Right renal pelvis (tissue), 4 donors: ENCODE data around the gene ACY1. TPM values are rescaled to one million over a fixed set of nuclear protein-coding genes. Genes with fewer than 3 reads are reported as not detected.

ENCODE experiments used
- DNase-seq, 4 donors: peaks; one replicate each; pipeline ENCODE4 v3.0.0-alpha.2; 2013; ENCODE audit warnings: low read depth in 4 of 4, low spot score in 3 of 4, missing footprints in 1 of 4
- polyA plus RNA-seq, 4 donors: library from polyadenylated mRNA; unstranded; fragments of 120-200 nt; gene quantifications; one replicate each; pipeline ENCODE4 v1.2.1, GENCODE V29; 2013; ENCODE audit not compliant: insufficient read length in 4 of 4

The ACY1 gene
- polyA plus RNA-seq, 4 donors, result 102 to 142 (median 115) TPM

- no peak for DNase-seq
Observed at GRCh38 chr3:51962854-51963530, 20.3 kb upstream of the ACY1 start.

DNA sequence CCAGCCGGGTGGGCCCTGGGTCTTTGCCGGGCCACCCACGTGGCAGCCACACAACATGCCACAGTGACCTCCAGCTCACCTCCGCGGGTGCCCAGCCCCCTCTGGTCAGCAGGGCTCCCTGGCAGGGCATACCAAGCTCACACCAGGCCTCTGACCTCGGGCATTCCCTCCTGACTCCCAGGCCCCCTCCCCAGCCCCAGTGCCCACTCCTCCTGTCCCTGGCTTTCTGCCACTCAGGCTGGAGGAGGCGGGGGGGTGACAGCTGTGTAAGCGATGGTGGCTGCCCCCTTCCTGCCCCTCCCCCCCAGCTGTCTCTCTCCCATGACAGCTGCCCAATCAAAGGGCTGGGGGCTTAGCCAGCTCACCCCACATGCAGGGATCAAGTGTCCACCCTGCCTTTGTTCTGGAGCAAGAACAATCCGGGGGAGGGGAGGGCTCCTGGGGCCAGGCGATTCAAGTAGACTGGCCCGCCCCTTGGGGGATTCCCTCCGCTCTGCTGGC lies 19.3 kb upstream of the ACY1 start:
- peak in 1 of 4 donors; percentile 23 for DNase-seq

DNA sequence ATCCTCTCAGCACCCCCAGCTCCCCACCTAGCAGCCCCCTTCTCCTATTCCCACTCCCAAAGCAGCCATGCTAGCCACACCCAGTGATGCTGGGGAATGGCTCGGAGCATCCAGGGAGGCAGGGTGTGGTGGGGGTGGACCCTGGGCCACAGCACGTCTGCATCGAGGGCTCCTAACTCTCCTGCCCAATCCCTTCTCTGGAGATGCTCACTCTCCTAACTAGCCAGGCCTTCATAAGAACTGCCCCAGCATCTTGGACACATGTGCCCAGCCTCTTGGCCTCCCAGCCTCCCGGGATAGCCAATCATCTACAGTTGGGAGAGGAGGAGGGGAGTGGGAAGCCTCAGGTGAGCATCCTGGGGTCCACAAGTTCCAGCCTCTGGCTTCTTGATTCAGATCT lies 18.8 kb upstream of the ACY1 start:
- no peak for DNase-seq

DNA sequence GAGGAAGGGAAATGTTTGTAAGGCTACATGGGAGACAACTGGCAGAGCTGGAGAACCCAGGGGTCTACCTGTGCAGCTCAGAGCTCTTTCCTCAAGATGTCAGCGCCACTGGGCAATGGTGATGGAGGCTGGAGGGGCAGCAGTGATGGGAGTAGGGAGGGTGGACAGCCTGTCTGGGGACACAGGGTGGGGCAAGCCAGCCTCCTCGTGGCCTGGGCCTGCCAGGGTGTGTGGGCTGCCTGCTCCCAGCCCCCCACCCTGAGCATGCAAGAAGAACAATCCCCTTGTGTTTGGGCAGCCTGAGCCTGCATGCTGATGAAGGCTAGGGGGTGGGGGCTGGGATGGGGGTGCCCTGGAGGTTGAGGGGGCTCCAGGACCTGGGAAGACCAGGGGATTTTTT lies 17.3 kb upstream of the ACY1 start:
- DNase-seq, result no peak

DNA sequence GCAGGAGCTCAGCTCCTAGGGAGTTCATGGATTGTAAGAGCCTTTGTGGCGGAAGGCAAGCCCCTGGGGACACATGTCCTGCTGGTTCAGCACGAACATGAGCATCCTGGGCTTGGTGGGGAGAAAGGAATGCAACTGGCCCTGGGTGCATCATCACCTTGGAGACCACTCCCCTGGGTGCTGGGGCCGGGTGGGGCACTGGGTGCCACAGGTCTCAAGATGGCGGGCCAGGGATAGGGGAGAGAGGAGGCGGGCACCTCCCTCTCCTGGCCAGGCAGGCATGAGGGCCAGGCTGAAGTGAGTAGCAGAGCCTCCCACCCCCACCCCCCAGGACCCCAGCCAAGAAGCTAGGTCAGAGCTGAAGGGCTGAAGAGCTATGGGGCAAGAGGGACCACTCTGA lies 16.8 kb upstream of the ACY1 start:
- no peak for DNase-seq

DNA sequence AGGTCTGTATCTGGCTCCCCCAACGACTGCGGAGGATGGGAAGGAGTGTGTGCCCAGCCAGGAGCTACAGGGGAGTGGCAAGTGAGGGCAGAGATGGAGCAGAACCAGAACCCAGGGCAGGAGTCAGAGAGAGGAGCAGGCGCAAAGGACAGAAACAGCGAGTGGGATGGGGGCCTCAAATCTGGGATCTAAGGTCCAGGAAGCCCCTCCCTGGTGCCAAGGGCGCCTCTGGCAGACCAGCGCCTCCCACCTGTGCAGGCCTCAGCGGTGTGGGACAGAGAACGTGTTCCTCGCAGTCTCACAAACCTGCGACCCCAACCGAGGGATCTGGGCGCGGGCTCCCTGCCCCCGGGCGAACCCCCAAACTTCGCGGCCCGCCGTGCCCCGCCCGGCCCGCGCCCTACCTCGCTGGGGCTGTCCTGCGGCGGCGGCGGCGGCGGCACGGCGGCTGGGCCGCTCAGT lies 16.4 kb upstream of the ACY1 start:
- DNase-seq, result no peak

GRCh38 chr3:51967384-51968169 lies 15.8 kb upstream of the ACY1 start, which contains the start of gene PCBP4:
Gene PCBP4, minus strand, starts transcription at chr3:51967454. Its CDS starts 6,214 bp downstream, at chr3:51961240.
- DNase-seq, result peak in 1 of 4 donors; percentile 38

- no peak for DNase-seq
Observed at GRCh38 chr3:51968170-51968775, 15.1 kb upstream of the ACY1 start.

GRCh38 chr3:51968883-51969678 lies 14.3 kb upstream of the ACY1 start:
- no peak for DNase-seq

GRCh38 chr3:51969841-51970240 lies 13.5 kb upstream of the ACY1 start:
- DNase-seq, result no peak

DNA sequence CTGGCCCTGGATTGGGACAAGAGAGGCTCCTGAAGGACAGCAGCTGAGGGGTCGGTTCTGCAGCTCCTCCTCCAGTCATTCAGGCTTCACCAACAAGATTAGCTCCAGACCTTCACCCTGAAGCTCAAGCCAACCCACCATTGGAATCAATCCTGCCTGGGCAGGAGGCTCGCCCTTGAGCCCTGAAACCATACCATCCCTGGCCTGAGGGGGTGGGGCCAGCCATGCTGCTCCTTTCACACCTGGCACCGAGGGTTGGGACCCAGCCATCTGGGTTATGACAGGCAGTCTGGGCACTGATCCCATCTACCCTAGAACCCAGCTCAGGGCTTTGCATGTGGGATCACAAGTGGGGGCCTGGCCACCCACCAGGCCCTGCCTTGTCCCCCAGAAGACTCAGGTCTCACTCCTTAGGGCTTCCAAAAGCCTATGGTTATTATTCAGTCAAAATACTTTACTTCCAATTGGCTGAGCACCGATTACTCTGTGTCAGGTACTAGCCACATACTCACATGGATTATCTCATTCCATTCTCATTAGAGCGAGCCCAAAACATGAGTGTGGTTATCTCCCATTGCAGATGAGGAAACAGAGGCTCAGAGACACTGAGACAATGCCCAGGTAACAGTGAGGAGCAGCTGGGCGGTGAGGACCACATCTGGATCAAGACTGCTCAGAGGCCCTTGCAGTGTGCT lies 12.6 kb upstream of the ACY1 start:
- no peak for DNase-seq

DNA sequence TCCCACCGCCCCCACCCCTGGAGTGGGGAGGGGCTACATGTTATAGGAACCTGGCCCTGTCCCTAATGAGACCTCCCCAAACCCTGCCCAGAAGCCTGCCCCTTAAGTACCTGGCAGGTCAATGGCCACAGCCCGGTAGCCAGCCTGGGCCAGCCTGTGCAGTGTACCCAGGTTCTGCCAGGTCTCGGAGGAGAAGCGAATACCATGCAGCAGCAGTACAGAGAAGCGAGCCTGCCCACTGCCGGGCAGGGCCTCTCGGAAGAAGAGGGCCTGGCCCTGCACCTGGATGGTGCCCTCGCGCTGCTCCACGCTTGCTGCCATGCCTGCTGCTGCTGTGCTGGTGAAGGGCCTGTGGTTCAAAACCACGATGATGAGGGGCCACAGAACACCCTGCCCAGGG lies 12.0 kb upstream of the ACY1 start:
- no peak for DNase-seq

DNA sequence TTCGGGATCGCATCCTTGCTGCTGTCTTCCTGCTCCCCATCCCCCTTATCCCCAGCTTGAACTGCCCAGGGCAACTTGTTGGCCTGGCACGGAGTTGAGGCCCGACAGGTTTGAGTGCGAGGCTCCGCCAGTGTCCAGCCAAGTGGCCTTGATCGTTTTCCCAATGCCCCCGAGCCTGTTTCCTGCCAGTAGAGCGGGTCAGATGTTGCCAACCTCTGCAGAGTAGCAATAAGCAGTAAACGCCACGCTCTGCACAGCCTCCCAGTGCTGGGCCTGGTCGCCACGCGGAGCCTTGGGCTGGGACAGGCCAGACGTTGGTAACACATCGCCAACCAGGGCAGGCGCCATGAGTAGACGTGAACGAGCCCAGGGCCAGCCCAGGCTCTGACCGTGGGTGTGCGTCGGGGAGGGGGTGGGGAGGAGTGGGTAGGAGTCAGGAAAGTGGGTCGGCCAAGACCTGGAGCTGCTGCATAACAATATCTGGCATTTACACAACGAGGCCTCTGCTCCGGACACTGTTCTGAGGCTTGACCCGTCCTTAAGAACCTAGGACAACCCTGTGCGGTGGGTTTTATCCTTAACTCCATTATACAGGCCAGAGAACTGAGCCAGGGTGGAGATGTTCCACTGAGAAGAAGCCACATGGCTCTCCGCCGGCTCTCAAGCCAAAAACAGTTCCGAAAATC lies 8.9 kb upstream of the ACY1 start:
- no peak for DNase-seq

- no peak for DNase-seq
Observed at GRCh38 chr3:51974963-51975851, 8.1 kb upstream of the ACY1 start, which contains the start of gene ABHD14A. Gene ABHD14A, plus strand, starts transcription at chr3:51975064. Its CDS starts 72 bp downstream, at chr3:51975136.

- DNase-seq, result no peak
Observed at GRCh38 chr3:51975852-51976549, 7.3 kb upstream of the ACY1 start.

- no peak for DNase-seq
Observed at GRCh38 chr3:51977446-51978142, 5.7 kb upstream of the ACY1 start.

DNA sequence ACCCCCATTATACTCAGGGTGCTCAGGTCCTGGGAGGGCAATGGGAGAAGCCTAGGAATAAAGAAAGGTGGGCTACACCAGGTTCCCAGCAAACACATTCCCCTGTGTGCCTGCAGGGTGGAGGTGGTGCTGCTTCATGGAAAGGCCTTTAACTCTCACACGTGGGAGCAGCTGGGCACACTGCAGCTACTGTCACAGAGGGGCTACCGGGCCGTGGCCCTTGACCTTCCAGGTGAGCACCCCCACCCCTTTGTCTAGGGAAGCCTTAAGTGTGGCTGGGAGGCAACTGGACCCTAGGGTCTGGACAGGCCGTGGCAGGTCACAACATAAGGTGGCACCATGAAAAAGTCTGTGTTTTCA lies 5.2 kb upstream of the ACY1 start:
- no peak for DNase-seq
